ENCODE measurements around the gene NT5C3B.

DNA sequence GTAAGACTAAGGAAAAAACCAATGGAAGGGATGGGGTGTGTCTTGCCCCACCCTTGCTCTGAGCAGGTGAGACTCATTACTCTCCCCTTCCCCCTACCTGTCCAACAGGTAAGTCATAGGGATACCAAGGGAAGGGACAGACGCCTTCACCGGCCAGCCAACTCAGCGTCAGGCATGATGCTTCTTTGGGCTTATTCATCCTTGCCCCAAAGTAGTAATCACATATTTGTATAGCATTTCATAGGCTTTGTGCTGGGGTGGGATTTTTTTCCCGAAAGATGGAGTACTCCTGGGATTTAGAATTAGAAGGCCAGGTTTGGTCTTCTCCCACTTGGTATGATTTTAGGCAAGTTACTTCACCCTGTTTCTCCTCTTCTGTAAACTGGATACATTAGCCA lies 49.0 kb downstream of the NT5C3B start:
- no peak for TF ChIP-seq POLR2A (IDR thresholded peaks at IDR 0.05)
- TF ChIP-seq, protein P1, sequence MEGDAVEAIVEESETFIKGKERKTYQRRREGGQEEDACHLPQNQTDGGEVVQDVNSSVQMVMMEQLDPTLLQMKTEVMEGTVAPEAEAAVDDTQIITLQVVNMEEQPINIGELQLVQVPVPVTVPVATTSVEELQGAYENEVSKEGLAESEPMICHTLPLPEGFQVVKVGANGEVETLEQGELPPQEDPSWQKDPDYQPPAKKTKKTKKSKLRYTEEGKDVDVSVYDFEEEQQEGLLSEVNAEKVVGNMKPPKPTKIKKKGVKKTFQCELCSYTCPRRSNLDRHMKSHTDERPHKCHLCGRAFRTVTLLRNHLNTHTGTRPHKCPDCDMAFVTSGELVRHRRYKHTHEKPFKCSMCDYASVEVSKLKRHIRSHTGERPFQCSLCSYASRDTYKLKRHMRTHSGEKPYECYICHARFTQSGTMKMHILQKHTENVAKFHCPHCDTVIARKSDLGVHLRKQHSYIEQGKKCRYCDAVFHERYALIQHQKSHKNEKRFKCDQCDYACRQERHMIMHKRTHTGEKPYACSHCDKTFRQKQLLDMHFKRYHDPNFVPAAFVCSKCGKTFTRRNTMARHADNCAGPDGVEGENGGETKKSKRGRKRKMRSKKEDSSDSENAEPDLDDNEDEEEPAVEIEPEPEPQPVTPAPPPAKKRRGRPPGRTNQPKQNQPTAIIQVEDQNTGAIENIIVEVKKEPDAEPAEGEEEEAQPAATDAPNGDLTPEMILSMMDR (IDR thresholded peaks at IDR 0.05), result no peak
